Right lung (tissue), 5 donors: ENCODE measurements around the gene PIGU. TPM values are rescaled to one million over a fixed set of nuclear protein-coding genes. Genes with fewer than 3 reads are reported as not detected.
"Not testable (repeated sequence)": the region's sequence is repeated elsewhere in the genome, so short reads cannot be mapped to it uniquely, and the experiment has no call there.

Experiments
- DNase-seq, 2 donors: peaks; one replicate each; pipeline ENCODE4 v3.0.0-alpha.2; 2013
- polyA plus RNA-seq, 5 donors: library from polyadenylated mRNA; unstranded; fragments of 120-200 nt; gene quantifications; one replicate each; pipeline versions ENCODE4 v1.2.1 to v1.2.3, GENCODE V29; 2013; ENCODE audit warnings: inconsistent platforms in 1 of 5, low replicate concordance in 1 of 5; ENCODE audit not compliant: insufficient read length in 5 of 5, insufficient read depth in 1 of 5

The PIGU gene
- polyA plus RNA-seq, 5 donors = 31.2 to 40.4 (median 35.2) TPM

DNA sequence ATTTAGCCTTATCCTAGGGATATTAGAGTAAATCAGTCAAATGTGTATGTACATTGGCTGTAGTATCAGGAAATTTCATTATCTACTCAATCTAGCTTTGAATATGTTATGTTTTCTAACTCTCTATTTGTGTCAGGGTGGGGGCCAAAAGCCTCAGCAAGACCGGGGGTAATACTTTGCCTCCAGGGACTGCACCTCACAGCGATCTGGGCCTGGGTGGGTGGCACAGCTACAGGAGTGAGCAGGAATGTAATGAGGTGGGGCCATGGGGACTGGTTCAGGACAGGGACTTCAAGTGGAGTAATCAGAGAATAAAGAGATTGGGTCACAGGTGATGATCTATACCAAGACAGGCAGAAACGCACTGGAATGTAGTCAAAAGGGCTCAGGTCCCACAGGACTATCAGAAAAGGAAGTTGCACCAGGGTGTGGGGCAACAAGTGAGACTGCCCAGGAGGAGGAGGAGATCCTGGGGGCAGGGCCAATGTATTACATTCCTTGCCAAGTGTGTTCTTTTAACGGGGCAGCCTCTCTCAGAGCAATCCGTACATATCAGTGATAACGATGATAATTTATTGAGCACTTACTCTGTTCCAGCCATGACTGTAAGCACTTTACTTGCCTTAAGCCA is 54.0 kb downstream of the PIGU start:
- DNase-seq = no peak

GRCh38 chr20:34621383-34622367 is 55.2 kb downstream of the PIGU start:
- DNase-seq = no peak

DNA sequence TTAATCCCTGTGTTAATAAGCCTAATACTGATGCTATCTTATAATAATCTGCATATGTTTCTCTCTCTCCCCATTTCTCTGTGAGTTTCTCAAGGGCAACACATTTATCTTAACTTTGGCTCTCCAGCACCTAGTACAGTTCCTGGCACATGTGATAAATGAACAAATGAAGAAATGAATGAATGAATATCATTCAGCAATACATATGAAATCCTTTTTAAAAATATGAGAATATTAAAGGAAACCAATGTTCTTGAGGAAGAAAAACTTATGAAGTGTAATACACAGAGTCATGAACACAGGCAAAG is 55.9 kb downstream of the PIGU start:
- DNase-seq = no peak

DNA sequence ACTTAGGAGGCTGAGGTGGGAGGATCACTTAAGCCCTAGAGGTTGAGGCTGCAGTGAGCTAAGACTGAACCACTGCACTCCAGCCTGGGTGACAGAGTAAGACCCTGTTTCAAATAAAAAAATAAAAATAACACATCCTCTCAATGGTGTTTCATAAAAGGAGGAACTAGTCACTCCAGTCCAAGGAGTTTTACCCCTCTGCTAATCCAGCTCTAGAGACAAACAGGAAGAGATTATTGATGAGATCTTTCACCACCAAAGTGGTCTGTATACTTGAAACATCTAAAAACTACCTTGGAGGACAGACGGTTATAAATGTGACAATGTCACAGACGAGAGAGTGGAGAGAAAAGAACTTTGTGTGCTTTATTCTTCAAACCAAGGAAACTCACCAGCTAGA is 58.2 kb downstream of the PIGU start:
- no peak for DNase-seq

- not testable (repeated sequence) for DNase-seq
Measured at GRCh38 chr20:34616913-34617312, 60.0 kb downstream of the PIGU start.

DNA sequence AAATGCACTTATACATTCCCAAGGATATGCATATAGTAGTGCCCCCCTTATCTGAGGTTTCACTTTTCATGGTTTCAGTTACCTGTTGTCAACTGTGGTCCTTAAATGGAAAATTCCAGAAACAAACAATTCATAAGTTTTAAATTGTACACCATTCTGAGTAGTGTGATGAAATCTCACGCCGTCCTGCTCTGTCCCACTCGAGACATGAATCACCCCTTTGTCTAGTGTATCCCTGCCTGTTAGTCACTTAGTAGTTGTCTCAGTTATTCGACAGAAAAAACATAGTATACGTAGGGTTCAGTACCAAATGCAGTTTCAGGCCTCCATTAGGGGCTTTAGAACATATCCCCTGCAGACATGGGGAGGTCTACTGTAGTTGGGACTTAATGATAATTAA is 61.4 kb downstream of the PIGU start:
- no peak for DNase-seq

- DNase-seq = not testable (repeated sequence)
Measured at GRCh38 chr20:34611976-34612375, 64.9 kb downstream of the PIGU start.

DNA sequence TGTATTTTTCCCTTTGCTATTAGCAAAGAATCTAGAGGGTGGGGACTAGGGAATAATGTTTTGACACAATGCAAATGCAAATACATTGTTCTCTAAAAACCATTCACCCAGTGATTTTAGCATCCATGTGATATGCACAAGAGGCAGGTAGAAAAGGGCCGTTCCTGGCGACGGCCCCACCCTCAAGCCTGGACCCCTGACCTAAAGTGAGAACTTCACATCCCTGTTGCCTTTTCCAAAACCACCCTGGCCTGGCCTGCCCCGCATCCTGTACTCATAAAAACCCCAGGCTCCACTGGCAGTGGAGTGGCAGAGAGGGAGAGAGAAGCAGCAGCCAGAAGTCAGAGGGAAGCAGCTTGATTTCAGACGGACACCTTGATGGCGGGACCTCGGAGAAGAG is 69.8 kb downstream of the PIGU start:
- no peak for DNase-seq

GRCh38 chr20:34604980-34605788 is 71.7 kb downstream of the PIGU start:
- peak in 1 of 2 donors; percentile 16 for DNase-seq

- no peak for DNase-seq
Measured at GRCh38 chr20:34600892-34601653, 75.8 kb downstream of the PIGU start.

DNA sequence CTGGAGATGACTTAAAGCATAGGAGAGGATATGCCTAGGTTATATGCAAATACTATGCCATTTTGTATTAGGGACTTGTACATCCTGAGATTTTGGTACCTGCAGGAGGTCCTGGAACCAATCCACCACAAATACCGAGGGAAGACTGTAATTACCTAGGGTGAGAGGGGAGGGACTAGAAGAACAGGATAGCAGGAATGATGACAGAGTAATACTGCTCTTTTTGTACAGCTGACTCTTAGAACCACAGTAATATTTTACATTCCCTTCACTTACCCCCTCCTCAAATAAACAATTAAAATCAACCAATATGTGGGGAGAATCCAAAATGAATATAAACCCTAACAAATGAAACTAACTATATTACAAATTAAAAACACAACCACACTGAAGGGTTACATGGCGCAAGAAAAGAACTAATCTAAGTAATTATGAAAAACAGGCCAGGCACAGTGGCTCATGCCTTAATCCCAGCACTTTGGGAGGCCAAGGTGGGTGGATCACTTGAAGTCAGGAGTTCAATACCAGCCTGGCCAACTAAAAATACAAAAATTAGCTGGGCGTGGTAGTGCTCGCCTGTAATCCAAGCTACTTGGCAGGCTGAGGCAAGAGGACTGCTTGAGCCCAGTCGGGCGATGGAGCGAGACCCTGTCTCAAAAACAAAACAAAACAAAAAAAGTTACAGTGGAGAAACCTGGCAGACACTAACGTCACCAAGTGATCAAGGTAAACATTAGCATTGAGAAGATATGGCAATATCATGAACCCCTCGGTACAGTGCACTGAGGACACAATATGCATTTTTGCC is 81.3 kb downstream of the PIGU start:
- no peak for DNase-seq

GRCh38 chr20:34586488-34587163 is 90.3 kb downstream of the PIGU start:
- DNase-seq = no peak

- DNase-seq = no peak
Measured at GRCh38 chr20:34585019-34585418, 91.9 kb downstream of the PIGU start.

DNA sequence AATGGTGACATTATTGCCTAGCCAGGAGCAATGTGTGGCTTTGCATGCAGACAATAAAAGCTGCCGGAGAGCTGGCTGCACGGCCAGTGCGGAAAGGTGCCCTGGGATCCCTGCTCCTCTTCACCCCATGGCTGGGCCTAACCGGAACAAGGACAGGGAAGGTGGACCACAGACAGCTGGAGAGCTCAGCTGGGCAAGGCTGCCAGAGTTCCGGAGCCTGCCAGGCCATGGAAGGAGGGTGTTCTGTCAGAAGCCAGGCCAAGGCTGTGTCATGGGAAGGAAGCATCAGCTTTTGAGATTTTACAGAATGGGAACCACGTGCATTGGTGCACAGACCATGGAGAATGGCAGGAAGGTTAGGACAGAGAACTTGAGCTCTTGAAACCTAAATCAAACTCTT is 93.3 kb downstream of the PIGU start:
- no peak for DNase-seq

GRCh38 chr20:34582911-34583310 is 94.0 kb downstream of the PIGU start:
- DNase-seq = no peak

- DNase-seq = no peak
Measured at GRCh38 chr20:34582221-34582620, 94.7 kb downstream of the PIGU start.

GRCh38 chr20:34581341-34582184 is 95.3 kb downstream of the PIGU start:
- DNase-seq = peak; percentile 31 to 55

GRCh38 chr20:34579979-34580940 is 96.6 kb downstream of the PIGU start:
- no peak for DNase-seq
